ENCODE measurements around the gene ARMH4.

The ARMH4 gene

GRCh38 chr14:58118097-58118815, 33.8 kb downstream of the ARMH4 start:
- H3K9me3 ChIP-seq (ENCODE audit: control insufficient read depth, insufficient read depth, low read length), result no peaks in the 10 kb centered on the region
- no peaks in the 10 kb centered on the region for H3K36me3 ChIP-seq (ENCODE audit: control insufficient read depth, insufficient read depth, low read length)
- H3K27me3 ChIP-seq (ENCODE audit: control insufficient read depth, insufficient read depth, low read length), result no peaks in the 10 kb centered on the region
- H3K4me3 ChIP-seq (ENCODE audit: low read depth, low read length), result no peak overlapping the region
- no peaks in the 10 kb centered on the region for H3K4me1 ChIP-seq (ENCODE audit: control insufficient read depth, insufficient read depth, low read length)
- H3K9ac ChIP-seq (ENCODE audit: low read depth, low read length), result no peak overlapping the region

GRCh38 chr14:58109744-58110143, 42.3 kb downstream of the ARMH4 start:
- no peak overlapping the region for H3K4me3 ChIP-seq (ENCODE audit: low read depth, low read length)
- H3K4me1 ChIP-seq (ENCODE audit: control insufficient read depth, insufficient read depth, low read length), result no peaks in the 10 kb centered on the region
- no peaks in the 10 kb centered on the region for H3K9me3 ChIP-seq (ENCODE audit: control insufficient read depth, insufficient read depth, low read length)
- H3K36me3 ChIP-seq (ENCODE audit: control insufficient read depth, insufficient read depth, low read length), result no peaks in the 10 kb centered on the region
- no peak overlapping the region for H3K9ac ChIP-seq (ENCODE audit: low read depth, low read length)
- H3K27me3 ChIP-seq (ENCODE audit: control insufficient read depth, insufficient read depth, low read length), result no peaks in the 10 kb centered on the region

- Histone ChIP-seq H3K9ac (ENCODE audit: low read depth, low read length) (no peak overlapping the region), H3K4me3 (ENCODE audit: low read depth, low read length) (no peak overlapping the region), H3K36me3 (ENCODE audit: control insufficient read depth, insufficient read depth, low read length) (no peaks in the 10 kb centered on the region), H3K9me3 (ENCODE audit: control insufficient read depth, insufficient read depth, low read length) (no peaks in the 10 kb centered on the region), H3K4me1 (ENCODE audit: control insufficient read depth, insufficient read depth, low read length) (no peaks in the 10 kb centered on the region), H3K27me3 (ENCODE audit: control insufficient read depth, insufficient read depth, low read length) (no peaks in the 10 kb centered on the region)
Measured at GRCh38 chr14:58108717-58109116, 43.3 kb downstream of the ARMH4 start.

DNA sequence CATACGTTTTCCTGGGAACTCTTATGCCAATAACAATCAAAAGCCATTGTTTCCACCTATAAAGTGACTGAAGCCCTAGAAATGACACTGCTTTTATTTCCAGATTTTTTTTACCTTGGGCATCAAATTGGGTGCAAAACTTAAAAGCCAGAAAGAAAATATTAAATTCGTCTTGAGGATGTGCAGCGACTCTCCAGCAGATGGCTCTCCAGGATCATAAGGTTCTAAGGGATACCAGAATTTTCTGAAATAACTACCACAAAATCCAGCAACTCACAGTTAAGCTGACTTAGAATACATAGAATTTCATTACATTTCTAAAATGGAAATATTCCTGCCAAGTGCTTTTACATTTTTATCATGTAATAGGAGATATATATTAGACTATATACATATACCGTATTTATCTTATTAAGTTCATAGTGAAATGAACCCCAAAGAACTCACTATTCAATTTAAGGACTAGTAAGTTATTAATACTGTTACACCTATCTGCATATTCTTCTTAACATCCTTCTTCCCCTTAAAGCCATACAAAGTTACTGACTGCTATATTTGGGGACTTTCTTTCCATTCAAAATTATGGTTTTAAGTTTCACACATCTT, 44.0 kb downstream of the ARMH4 start:
- Histone ChIP-seq H3K9me3 (ENCODE audit: control insufficient read depth, insufficient read depth, low read length) (no peaks in the 10 kb centered on the region), H3K36me3 (ENCODE audit: control insufficient read depth, insufficient read depth, low read length) (no peaks in the 10 kb centered on the region), H3K27me3 (ENCODE audit: control insufficient read depth, insufficient read depth, low read length) (no peaks in the 10 kb centered on the region), H3K4me3 (ENCODE audit: low read depth, low read length) (no peak overlapping the region), H3K9ac (ENCODE audit: low read depth, low read length) (no peak overlapping the region), H3K4me1 (ENCODE audit: control insufficient read depth, insufficient read depth, low read length) (no peaks in the 10 kb centered on the region)

DNA sequence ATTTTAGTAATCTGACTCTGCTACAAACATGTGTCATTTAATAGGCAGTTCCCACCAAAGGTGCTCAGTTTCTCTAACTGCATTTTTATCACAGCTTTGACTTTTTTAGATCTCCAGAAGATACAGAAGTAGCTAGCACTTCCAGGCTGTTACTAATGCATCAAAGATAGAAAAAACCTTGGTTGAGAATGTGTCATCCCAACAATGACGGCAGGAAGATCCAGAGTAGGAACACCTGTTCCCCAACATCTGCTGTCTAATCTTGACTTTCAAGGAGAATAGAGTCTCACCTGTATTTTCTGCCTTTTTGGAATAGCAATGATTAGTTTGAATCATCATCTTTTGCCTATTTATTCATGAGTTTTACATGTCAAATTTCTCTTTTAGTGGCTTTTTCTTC, 45.0 kb downstream of the ARMH4 start:
- Histone ChIP-seq H3K36me3 (ENCODE audit: control insufficient read depth, insufficient read depth, low read length) (no peaks in the 10 kb centered on the region), H3K4me1 (ENCODE audit: control insufficient read depth, insufficient read depth, low read length) (no peaks in the 10 kb centered on the region), H3K9ac (ENCODE audit: low read depth, low read length) (no peak overlapping the region), H3K9me3 (ENCODE audit: control insufficient read depth, insufficient read depth, low read length) (no peaks in the 10 kb centered on the region), H3K27me3 (ENCODE audit: control insufficient read depth, insufficient read depth, low read length) (no peaks in the 10 kb centered on the region), H3K4me3 (ENCODE audit: low read depth, low read length) (no peak overlapping the region)

GRCh38 chr14:58106446-58106845, 45.6 kb downstream of the ARMH4 start:
- no peak overlapping the region for H3K9ac ChIP-seq (ENCODE audit: low read depth, low read length)
- no peaks in the 10 kb centered on the region for H3K9me3 ChIP-seq (ENCODE audit: control insufficient read depth, insufficient read depth, low read length)

GRCh38 chr14:58104808-58105207, 47.2 kb downstream of the ARMH4 start:
- H3K27me3 ChIP-seq (ENCODE audit: control insufficient read depth, insufficient read depth, low read length), result no peaks in the 10 kb centered on the region
- no peaks in the 10 kb centered on the region for H3K4me1 ChIP-seq (ENCODE audit: control insufficient read depth, insufficient read depth, low read length)
- no peaks in the 10 kb centered on the region for H3K9me3 ChIP-seq (ENCODE audit: control insufficient read depth, insufficient read depth, low read length)
- no peaks in the 10 kb centered on the region for H3K36me3 ChIP-seq (ENCODE audit: control insufficient read depth, insufficient read depth, low read length)
- H3K9ac ChIP-seq (ENCODE audit: low read depth, low read length), result no peak overlapping the region
- no peak overlapping the region for H3K4me3 ChIP-seq (ENCODE audit: low read depth, low read length)

More at GRCh38 chr14:58106446-58106845, 45.6 kb downstream of the ARMH4 start:
- H3K36me3 ChIP-seq (ENCODE audit: control insufficient read depth, insufficient read depth, low read length), result no peaks in the 10 kb centered on the region
- H3K27me3 ChIP-seq (ENCODE audit: control insufficient read depth, insufficient read depth, low read length), result no peaks in the 10 kb centered on the region
- H3K4me1 ChIP-seq (ENCODE audit: control insufficient read depth, insufficient read depth, low read length), result no peaks in the 10 kb centered on the region
- no peak overlapping the region for H3K4me3 ChIP-seq (ENCODE audit: low read depth, low read length)

GRCh38 chr14:58100735-58101368, 51.2 kb downstream of the ARMH4 start:
- H3K36me3 ChIP-seq (ENCODE audit: control insufficient read depth, insufficient read depth, low read length), result no peaks in the 10 kb centered on the region
- no peak overlapping the region for H3K9ac ChIP-seq (ENCODE audit: low read depth, low read length)
- no peaks in the 10 kb centered on the region for H3K9me3 ChIP-seq (ENCODE audit: control insufficient read depth, insufficient read depth, low read length)
- H3K4me3 ChIP-seq (ENCODE audit: low read depth, low read length), result no peak overlapping the region
- no peaks in the 10 kb centered on the region for H3K27me3 ChIP-seq (ENCODE audit: control insufficient read depth, insufficient read depth, low read length)
- no peaks in the 10 kb centered on the region for H3K4me1 ChIP-seq (ENCODE audit: control insufficient read depth, insufficient read depth, low read length)

DNA sequence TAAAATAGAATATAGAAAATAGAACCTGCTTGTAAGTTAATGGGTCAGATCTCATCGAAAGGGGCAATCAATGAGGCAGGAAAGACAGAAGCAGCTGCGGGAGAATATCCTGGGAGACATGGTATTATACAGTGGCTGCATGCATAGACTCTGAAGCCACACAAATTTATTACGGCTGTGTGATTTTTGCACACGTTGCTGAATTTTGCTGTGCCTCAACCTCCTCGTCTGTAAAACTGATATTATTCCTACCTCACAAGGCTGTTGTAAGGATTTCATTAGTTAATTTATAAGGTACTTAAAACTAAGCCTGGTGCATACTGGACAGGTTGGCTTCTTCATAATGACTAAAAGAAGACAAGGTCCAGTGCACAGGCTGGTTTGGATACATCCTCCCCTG, 52.3 kb downstream of the ARMH4 start:
- Histone ChIP-seq H3K4me1 (ENCODE audit: control insufficient read depth, insufficient read depth, low read length) (no peaks in the 10 kb centered on the region), H3K4me3 (ENCODE audit: low read depth, low read length) (no peak overlapping the region), H3K9me3 (ENCODE audit: control insufficient read depth, insufficient read depth, low read length) (no peaks in the 10 kb centered on the region), H3K27me3 (ENCODE audit: control insufficient read depth, insufficient read depth, low read length) (no peaks in the 10 kb centered on the region), H3K36me3 (ENCODE audit: control insufficient read depth, insufficient read depth, low read length) (no peaks in the 10 kb centered on the region), H3K9ac (ENCODE audit: low read depth, low read length) (no peak overlapping the region)

DNA sequence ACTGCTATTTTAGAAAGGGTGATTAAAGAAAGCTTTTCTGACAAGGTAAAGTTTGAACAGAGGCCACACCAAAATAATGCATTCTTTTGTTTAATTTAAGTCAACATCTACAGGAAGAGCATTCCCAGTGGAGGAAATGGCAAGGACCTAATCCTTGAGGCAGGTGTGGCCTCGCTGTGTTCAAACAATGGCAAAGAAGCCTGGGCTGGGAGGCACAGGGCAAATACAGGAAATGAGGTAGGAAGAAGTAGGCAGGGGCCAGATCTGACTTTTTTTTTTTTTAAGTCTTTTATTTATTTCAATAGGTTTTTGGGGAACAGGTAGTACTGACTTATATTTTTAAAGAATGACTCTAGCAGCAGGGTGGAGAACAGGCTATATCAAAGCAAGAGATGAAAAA, 53.5 kb downstream of the ARMH4 start:
- H3K9me3 ChIP-seq (ENCODE audit: control insufficient read depth, insufficient read depth, low read length), result no peaks in the 10 kb centered on the region
- H3K4me3 ChIP-seq (ENCODE audit: low read depth, low read length), result no peak overlapping the region
- H3K36me3 ChIP-seq (ENCODE audit: control insufficient read depth, insufficient read depth, low read length), result no peaks in the 10 kb centered on the region
- no peaks in the 10 kb centered on the region for H3K27me3 ChIP-seq (ENCODE audit: control insufficient read depth, insufficient read depth, low read length)
- H3K4me1 ChIP-seq (ENCODE audit: control insufficient read depth, insufficient read depth, low read length), result no peaks in the 10 kb centered on the region
- no peak overlapping the region for H3K9ac ChIP-seq (ENCODE audit: low read depth, low read length)

GRCh38 chr14:58096731-58097130, 55.3 kb downstream of the ARMH4 start:
- Histone ChIP-seq H3K9ac (ENCODE audit: low read depth, low read length) (no peak overlapping the region), H3K4me3 (ENCODE audit: low read depth, low read length) (no peak overlapping the region), H3K27me3 (ENCODE audit: control insufficient read depth, insufficient read depth, low read length) (no peaks in the 10 kb centered on the region), H3K36me3 (ENCODE audit: control insufficient read depth, insufficient read depth, low read length) (no peaks in the 10 kb centered on the region), H3K4me1 (ENCODE audit: control insufficient read depth, insufficient read depth, low read length) (no peaks in the 10 kb centered on the region), H3K9me3 (ENCODE audit: control insufficient read depth, insufficient read depth, low read length) (no peaks in the 10 kb centered on the region)

All from iPS-15b (cell line).